Measurements from ENCODE around the gene TIMP1. TPM values are rescaled to one million over a fixed set of nuclear protein-coding genes. Genes with fewer than 3 reads are reported as not detected.

The TIMP1 gene
- total RNA-seq, 1 donor from 2014 or later = 118 TPM

GRCh38 chrX:47587091-47587891 is 5.1 kb downstream of the TIMP1 start:
- no peak for DNase-seq (ENCODE audit: low read depth)
- H3K4me3 ChIP-seq (ENCODE audit: low read depth, low read length) = no peak overlapping the region
- H3K27me3 ChIP-seq (ENCODE audit: control insufficient read depth, insufficient read depth, low read length) = no peaks in the 10 kb centered on the region
- H3K36me3 ChIP-seq (ENCODE audit: control insufficient read depth, insufficient read depth, low read length) = no peaks in the 10 kb centered on the region
- no peak for TF ChIP-seq CTCF (IDR thresholded peaks at IDR 0.05; ENCODE audit: insufficient read depth, low read length, poor library complexity, severe bottlenecking)

GRCh38 chrX:47587906-47588735 is 5.9 kb downstream of the TIMP1 start:
- no peak for DNase-seq (ENCODE audit: low read depth)
- Histone ChIP-seq H3K36me3 (ENCODE audit: control insufficient read depth, insufficient read depth, low read length) (no peaks in the 10 kb centered on the region), H3K4me3 (ENCODE audit: low read depth, low read length) (no peak overlapping the region), H3K27me3 (ENCODE audit: control insufficient read depth, insufficient read depth, low read length) (no peaks in the 10 kb centered on the region)
- no peak for TF ChIP-seq CTCF (IDR thresholded peaks at IDR 0.05; ENCODE audit: insufficient read depth, low read length, poor library complexity, severe bottlenecking)

GRCh38 chrX:47590984-47591383 is 8.7 kb downstream of the TIMP1 start:
- no peaks in the 10 kb centered on the region for H3K36me3 ChIP-seq (ENCODE audit: control insufficient read depth, insufficient read depth, low read length)
- no peak for TF ChIP-seq CTCF (IDR thresholded peaks at IDR 0.05; ENCODE audit: insufficient read depth, low read length, poor library complexity, severe bottlenecking)
- H3K27me3 ChIP-seq (ENCODE audit: control insufficient read depth, insufficient read depth, low read length) = no peaks in the 10 kb centered on the region
- H3K4me3 ChIP-seq (ENCODE audit: low read depth, low read length) = no peak overlapping the region
- no peak for DNase-seq (ENCODE audit: low read depth)

GRCh38 chrX:47593522-47593921 is 11.3 kb downstream of the TIMP1 start:
- no peaks in the 10 kb centered on the region for H3K27me3 ChIP-seq (ENCODE audit: control insufficient read depth, insufficient read depth, low read length)
- TF ChIP-seq CTCF (IDR thresholded peaks at IDR 0.05; ENCODE audit: insufficient read depth, low read length, poor library complexity, severe bottlenecking) = no peak
- no peaks in the 10 kb centered on the region for H3K36me3 ChIP-seq (ENCODE audit: control insufficient read depth, insufficient read depth, low read length)
- DNase-seq (ENCODE audit: low read depth) = no peak
- no peak overlapping the region for H3K4me3 ChIP-seq (ENCODE audit: low read depth, low read length)

- Histone ChIP-seq H3K36me3 (ENCODE audit: control insufficient read depth, insufficient read depth, low read length) (no peaks in the 10 kb centered on the region), H3K4me3 (ENCODE audit: low read depth, low read length) (no peak overlapping the region), H3K27me3 (ENCODE audit: control insufficient read depth, insufficient read depth, low read length) (no peaks in the 10 kb centered on the region)
- no peak for DNase-seq (ENCODE audit: low read depth)
- no peak for TF ChIP-seq CTCF (IDR thresholded peaks at IDR 0.05; ENCODE audit: insufficient read depth, low read length, poor library complexity, severe bottlenecking)
Measured at GRCh38 chrX:47595716-47596251, 13.5 kb downstream of the TIMP1 start.

Data from kidney epithelial cell (primary cell).